ENCODE data around the gene PTPN6. TPM values are rescaled to one million over a fixed set of nuclear protein-coding genes. Genes with fewer than 3 reads are reported as not detected.

Gene PTPN6
- total and polyA plus RNA-seq, 10 of the 15 experiments (the other 5 are each of a cell fraction or from before 2014, with no cell fraction given): 229 to 457 (median 370) TPM

GRCh38 chr12:6960593-6961277 is 9.6 kb downstream of the PTPN6 start (continued):
- TF ChIP-seq MYC (IDR thresholded peaks at IDR 0.05; ENCODE audit: insufficient read depth, insufficient read length, insufficient replicate concordance, low read length, severe bottlenecking) (no peak), IRF5 (IDR thresholded peaks at IDR 0.05; ENCODE audit: borderline replicate concordance) (no peak), POLR2AphosphoS2 (IDR thresholded peaks at IDR 0.05; ENCODE audit: low read depth, low read length) (no peak; the same call in 1 of the 2 replicates), MLLT1 (IDR thresholded peaks at IDR 0.05) (no peak), NRF1 (conservative IDR thresholded peaks at IDR 0.05; ENCODE audit: low read depth, low read length) (no peak), TAF1 (IDR thresholded peaks at IDR 0.05; ENCODE audit: borderline replicate concordance, low read depth, low read length) (no peak), SKIL (IDR thresholded peaks at IDR 0.05; ENCODE audit: low read depth, poor library complexity, severe bottlenecking) (no peak), MTA3 (IDR thresholded peaks at IDR 0.05; ENCODE audit: borderline replicate concordance, low read length) (no peak), SUZ12 (IDR thresholded peaks at IDR 0.05; ENCODE audit: unreplicated experiment) (no peak), RB1 (IDR thresholded peaks at IDR 0.05; ENCODE audit: borderline replicate concordance) (no peak), TBL1XR1 (IDR thresholded peaks at IDR 0.05; ENCODE audit: low read depth, low read length) (0 out of 2 replicates have a peak, but pooled peaks have one; percentile 22), SREBF1 (IDR thresholded peaks at IDR 0.05; ENCODE audit: low read length) (no peak), RAD51 (IDR thresholded peaks at IDR 0.05) (no peak), CBFB (IDR thresholded peaks at IDR 0.05; ENCODE audit: low read depth) (no peak; the same call in 1 of the 2 replicates), KDM1A (IDR thresholded peaks at IDR 0.05; ENCODE audit: borderline replicate concordance) (no peak), IKZF1 (conservative IDR thresholded peaks at IDR 0.05) (peak; percentile 39; the same call in 1 of the 2 replicates)
- TF ChIP-seq, protein P1, sequence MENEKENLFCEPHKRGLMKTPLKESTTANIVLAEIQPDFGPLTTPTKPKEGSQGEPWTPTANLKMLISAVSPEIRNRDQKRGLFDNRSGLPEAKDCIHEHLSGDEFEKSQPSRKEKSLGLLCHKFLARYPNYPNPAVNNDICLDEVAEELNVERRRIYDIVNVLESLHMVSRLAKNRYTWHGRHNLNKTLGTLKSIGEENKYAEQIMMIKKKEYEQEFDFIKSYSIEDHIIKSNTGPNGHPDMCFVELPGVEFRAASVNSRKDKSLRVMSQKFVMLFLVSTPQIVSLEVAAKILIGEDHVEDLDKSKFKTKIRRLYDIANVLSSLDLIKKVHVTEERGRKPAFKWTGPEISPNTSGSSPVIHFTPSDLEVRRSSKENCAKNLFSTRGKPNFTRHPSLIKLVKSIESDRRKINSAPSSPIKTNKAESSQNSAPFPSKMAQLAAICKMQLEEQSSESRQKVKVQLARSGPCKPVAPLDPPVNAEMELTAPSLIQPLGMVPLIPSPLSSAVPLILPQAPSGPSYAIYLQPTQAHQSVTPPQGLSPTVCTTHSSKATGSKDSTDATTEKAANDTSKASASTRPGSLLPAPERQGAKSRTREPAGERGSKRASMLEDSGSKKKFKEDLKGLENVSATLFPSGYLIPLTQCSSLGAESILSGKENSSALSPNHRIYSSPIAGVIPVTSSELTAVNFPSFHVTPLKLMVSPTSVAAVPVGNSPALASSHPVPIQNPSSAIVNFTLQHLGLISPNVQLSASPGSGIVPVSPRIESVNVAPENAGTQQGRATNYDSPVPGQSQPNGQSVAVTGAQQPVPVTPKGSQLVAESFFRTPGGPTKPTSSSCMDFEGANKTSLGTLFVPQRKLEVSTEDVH (IDR thresholded peaks at IDR 0.05; ENCODE audit: low read depth, partially characterized antibody): no peak
- TF ChIP-seq, protein P2, sequence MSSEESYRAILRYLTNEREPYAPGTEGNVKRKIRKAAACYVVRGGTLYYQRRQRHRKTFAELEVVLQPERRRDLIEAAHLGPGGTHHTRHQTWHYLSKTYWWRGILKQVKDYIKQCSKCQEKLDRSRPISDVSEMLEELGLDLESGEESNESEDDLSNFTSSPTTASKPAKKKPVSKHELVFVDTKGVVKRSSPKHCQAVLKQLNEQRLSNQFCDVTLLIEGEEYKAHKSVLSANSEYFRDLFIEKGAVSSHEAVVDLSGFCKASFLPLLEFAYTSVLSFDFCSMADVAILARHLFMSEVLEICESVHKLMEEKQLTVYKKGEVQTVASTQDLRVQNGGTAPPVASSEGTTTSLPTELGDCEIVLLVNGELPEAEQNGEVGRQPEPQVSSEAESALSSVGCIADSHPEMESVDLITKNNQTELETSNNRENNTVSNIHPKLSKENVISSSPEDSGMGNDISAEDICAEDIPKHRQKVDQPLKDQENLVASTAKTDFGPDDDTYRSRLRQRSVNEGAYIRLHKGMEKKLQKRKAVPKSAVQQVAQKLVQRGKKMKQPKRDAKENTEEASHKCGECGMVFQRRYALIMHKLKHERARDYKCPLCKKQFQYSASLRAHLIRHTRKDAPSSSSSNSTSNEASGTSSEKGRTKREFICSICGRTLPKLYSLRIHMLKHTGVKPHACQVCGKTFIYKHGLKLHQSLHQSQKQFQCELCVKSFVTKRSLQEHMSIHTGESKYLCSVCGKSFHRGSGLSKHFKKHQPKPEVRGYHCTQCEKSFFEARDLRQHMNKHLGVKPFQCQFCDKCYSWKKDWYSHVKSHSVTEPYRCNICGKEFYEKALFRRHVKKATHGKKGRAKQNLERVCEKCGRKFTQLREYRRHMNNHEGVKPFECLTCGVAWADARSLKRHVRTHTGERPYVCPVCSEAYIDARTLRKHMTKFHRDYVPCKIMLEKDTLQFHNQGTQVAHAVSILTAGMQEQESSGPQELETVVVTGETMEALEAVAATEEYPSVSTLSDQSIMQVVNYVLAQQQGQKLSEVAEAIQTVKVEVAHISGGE (CRISPR knock-in tag; IDR thresholded peaks at IDR 0.05): no peak

Data from GM12878 (cell line).